Measurements from ENCODE around the gene FLNC.

FLNC gene

DNA sequence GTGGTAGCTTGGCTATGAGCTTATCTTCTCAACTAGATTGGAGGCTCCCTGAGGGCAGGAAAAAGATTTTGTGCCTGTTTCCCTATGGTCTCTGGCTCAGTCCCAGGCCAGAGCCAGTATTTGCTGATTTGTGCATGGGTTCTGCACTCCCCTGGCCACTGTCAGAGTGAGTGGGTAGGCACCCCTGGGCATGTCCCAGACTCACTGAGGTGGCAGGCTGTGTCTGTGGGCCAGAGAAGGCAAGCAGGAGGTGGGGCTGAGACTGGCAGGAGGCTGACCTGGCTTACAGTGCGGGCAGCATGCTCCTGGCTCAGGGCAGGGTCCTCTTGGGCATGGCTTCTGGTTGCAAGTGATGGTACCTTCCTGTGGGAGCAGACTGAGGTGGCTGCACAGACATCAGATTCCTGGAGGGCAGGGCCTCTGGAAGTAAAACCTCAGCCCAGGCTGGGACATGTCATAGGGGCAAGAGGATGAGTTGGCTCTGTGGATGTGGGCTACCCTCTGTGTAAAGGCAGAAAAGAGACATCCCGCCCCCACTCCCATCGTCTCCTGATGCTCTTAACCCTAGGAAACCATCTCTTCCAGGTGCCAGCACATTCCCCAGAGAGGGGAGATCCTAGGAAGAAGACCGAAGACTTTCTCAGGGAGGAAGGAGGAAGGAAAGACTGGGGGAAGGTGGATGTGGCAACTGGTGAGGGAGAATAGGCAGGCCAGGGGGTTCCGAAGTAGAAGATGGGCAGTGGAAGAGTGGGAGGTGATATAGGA lies 76.0 kb downstream of the FLNC start:
- TF ChIP-seq, protein P1, sequence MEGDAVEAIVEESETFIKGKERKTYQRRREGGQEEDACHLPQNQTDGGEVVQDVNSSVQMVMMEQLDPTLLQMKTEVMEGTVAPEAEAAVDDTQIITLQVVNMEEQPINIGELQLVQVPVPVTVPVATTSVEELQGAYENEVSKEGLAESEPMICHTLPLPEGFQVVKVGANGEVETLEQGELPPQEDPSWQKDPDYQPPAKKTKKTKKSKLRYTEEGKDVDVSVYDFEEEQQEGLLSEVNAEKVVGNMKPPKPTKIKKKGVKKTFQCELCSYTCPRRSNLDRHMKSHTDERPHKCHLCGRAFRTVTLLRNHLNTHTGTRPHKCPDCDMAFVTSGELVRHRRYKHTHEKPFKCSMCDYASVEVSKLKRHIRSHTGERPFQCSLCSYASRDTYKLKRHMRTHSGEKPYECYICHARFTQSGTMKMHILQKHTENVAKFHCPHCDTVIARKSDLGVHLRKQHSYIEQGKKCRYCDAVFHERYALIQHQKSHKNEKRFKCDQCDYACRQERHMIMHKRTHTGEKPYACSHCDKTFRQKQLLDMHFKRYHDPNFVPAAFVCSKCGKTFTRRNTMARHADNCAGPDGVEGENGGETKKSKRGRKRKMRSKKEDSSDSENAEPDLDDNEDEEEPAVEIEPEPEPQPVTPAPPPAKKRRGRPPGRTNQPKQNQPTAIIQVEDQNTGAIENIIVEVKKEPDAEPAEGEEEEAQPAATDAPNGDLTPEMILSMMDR (IDR thresholded peaks at IDR 0.05; ENCODE audit: low read depth, low read length, poor library complexity, severe bottlenecking): no peak
- TF ChIP-seq EZH2phosphoT487 (IDR thresholded peaks at IDR 0.05; ENCODE audit: borderline replicate concordance, low read length): no peak
- H3K27ac ChIP-seq (ENCODE audit: low read depth, low read length): no peak overlapping the region
- H3K4me2 ChIP-seq (ENCODE audit: low read length): no peak overlapping the region
- H3K27me3 ChIP-seq (ENCODE audit: control insufficient read depth, low read length): peaks cover 17% of the 10 kb centered on the region; the same call in 1 of the 2 replicates
- no peaks in the 10 kb centered on the region for H3K9me2 ChIP-seq (replicated peaks; ENCODE audit: control insufficient read depth, low read length)
- peaks cover 3% of the 10 kb centered on the region for H3K4me1 ChIP-seq (ENCODE audit: control insufficient read depth, low read length)
- no peak overlapping the region for H3K4me3 ChIP-seq (ENCODE audit: low read length)
- H4K20me1 ChIP-seq (ENCODE audit: control insufficient read depth, insufficient read depth, low read depth, low read length): no peaks in the 10 kb centered on the region
- no peaks in the 10 kb centered on the region for H3K36me3 ChIP-seq (ENCODE audit: control insufficient read depth, low read length)
- H3F3A ChIP-seq (ENCODE audit: control insufficient read depth, insufficient read depth): no peaks in the 10 kb centered on the region
- no peaks in the 10 kb centered on the region for H3K9me3 ChIP-seq (ENCODE audit: control insufficient read depth, insufficient read depth, low read length)
- H3K79me2 ChIP-seq (ENCODE audit: control insufficient read depth, low read length): no peaks in the 10 kb centered on the region

- no peaks in the 10 kb centered on the region for H3K36me3 ChIP-seq (ENCODE audit: control insufficient read depth, low read length)
- H3F3A ChIP-seq (ENCODE audit: control insufficient read depth, insufficient read depth): no peaks in the 10 kb centered on the region
- H3K4me3 ChIP-seq (ENCODE audit: low read length): no peak overlapping the region
- TF ChIP-seq EZH2phosphoT487 (IDR thresholded peaks at IDR 0.05; ENCODE audit: borderline replicate concordance, low read length): no peak
- TF ChIP-seq, protein P1 (IDR thresholded peaks at IDR 0.05; ENCODE audit: low read depth, low read length, poor library complexity, severe bottlenecking): no peak
- H3K9me3 ChIP-seq (ENCODE audit: control insufficient read depth, insufficient read depth, low read length): no peaks in the 10 kb centered on the region
- H3K79me2 ChIP-seq (ENCODE audit: control insufficient read depth, low read length): no peaks in the 10 kb centered on the region
- no peaks in the 10 kb centered on the region for H3K9me2 ChIP-seq (replicated peaks; ENCODE audit: control insufficient read depth, low read length)
- H4K20me1 ChIP-seq (ENCODE audit: control insufficient read depth, insufficient read depth, low read depth, low read length): no peaks in the 10 kb centered on the region
- H3K4me1 ChIP-seq (ENCODE audit: control insufficient read depth, low read length): peaks cover 3% of the 10 kb centered on the region
- peaks cover 17% of the 10 kb centered on the region; the same call in 1 of the 2 replicates for H3K27me3 ChIP-seq (ENCODE audit: control insufficient read depth, low read length)
- no peak overlapping the region for H3K4me2 ChIP-seq (ENCODE audit: low read length)
- H3K27ac ChIP-seq (ENCODE audit: low read depth, low read length): no peak overlapping the region
Observed at GRCh38 chr7:128906766-128907559, 76.8 kb downstream of the FLNC start.

All from DOHH2 (cell line).